Measurements from ENCODE around the gene DNAJC21.
"Not testable (repeated sequence)": the region's sequence is repeated elsewhere in the genome, so short reads cannot be mapped to it uniquely, and the experiment has no call there.

Gene DNAJC21

GRCh38 chr5:34944460-34945047 is 15.2 kb downstream of the DNAJC21 start:
- Histone ChIP-seq H3K4me3 (ENCODE audit: low read length) (no peak overlapping the region), H3K9ac (ENCODE audit: low read depth, low read length) (no peak overlapping the region), H3K9me3 (ENCODE audit: insufficient read depth, low read depth, low read length) (no peaks in the 10 kb centered on the region), H3K27ac (ENCODE audit: low read depth, low read length) (no peak overlapping the region), H3K27me3 (ENCODE audit: insufficient read depth, low read length) (no peaks in the 10 kb centered on the region), H3K4me1 (ENCODE audit: insufficient read depth, low read length) (no peaks in the 10 kb centered on the region), H3K36me3 (ENCODE audit: insufficient read depth, low read length) (peaks cover 95% of the 10 kb centered on the region)
- 94% methylated on average over 9 of the region's 11 CpGs for WGBS

GRCh38 chr5:34957321-34957720 is 28.0 kb downstream of the DNAJC21 start:
- H3K27ac ChIP-seq (ENCODE audit: low read depth, low read length) = no peak overlapping the region
- H3K9me3 ChIP-seq (ENCODE audit: insufficient read depth, low read depth, low read length) = no peaks in the 10 kb centered on the region
- H3K27me3 ChIP-seq (ENCODE audit: insufficient read depth, low read length) = no peaks in the 10 kb centered on the region
- H3K4me3 ChIP-seq (ENCODE audit: low read length) = no peak overlapping the region
- H3K36me3 ChIP-seq (ENCODE audit: insufficient read depth, low read length) = peaks cover 25% of the 10 kb centered on the region
- H3K4me1 ChIP-seq (ENCODE audit: insufficient read depth, low read length) = no peaks in the 10 kb centered on the region
- H3K9ac ChIP-seq (ENCODE audit: low read depth, low read length) = no peak overlapping the region
- WGBS = 71% methylated on average over 1 of the region's 1 CpG

- Histone ChIP-seq H3K4me1 (ENCODE audit: insufficient read depth, low read length) (no peaks in the 10 kb centered on the region), H3K9ac (ENCODE audit: low read depth, low read length) (no peak overlapping the region), H3K27me3 (ENCODE audit: insufficient read depth, low read length) (no peaks in the 10 kb centered on the region), H3K36me3 (ENCODE audit: insufficient read depth, low read length) (peaks cover 21% of the 10 kb centered on the region), H3K27ac (ENCODE audit: low read depth, low read length) (no peak overlapping the region), H3K4me3 (ENCODE audit: low read length) (no peak overlapping the region), H3K9me3 (ENCODE audit: insufficient read depth, low read depth, low read length) (no peaks in the 10 kb centered on the region)
- 64% methylated on average over 4 of the region's 5 CpGs for WGBS
Measured at GRCh38 chr5:34957857-34958690, 28.7 kb downstream of the DNAJC21 start.

- no peaks in the 10 kb centered on the region for H3K27me3 ChIP-seq (ENCODE audit: insufficient read depth, low read length)
- no peak overlapping the region for H3K4me3 ChIP-seq (ENCODE audit: low read length)
- no peak overlapping the region for H3K27ac ChIP-seq (ENCODE audit: low read depth, low read length)
- no peak overlapping the region for H3K9ac ChIP-seq (ENCODE audit: low read depth, low read length)
- no peaks in the 10 kb centered on the region for H3K9me3 ChIP-seq (ENCODE audit: insufficient read depth, low read depth, low read length)
- WGBS = 93% methylated on average over 1 of the region's 1 CpG
- H3K36me3 ChIP-seq (ENCODE audit: insufficient read depth, low read length) = peaks cover 11% of the 10 kb centered on the region
- H3K4me1 ChIP-seq (ENCODE audit: insufficient read depth, low read length) = no peaks in the 10 kb centered on the region
Measured at GRCh38 chr5:34959323-34959722, 30.0 kb downstream of the DNAJC21 start.

- Histone ChIP-seq H3K27ac (ENCODE audit: low read depth, low read length) (no peak overlapping the region), H3K4me3 (ENCODE audit: low read length) (no peak overlapping the region), H3K4me1 (ENCODE audit: insufficient read depth, low read length) (no peaks in the 10 kb centered on the region), H3K9me3 (ENCODE audit: insufficient read depth, low read depth, low read length) (0 out of 2 replicates have a peak, but pooled peaks cover 9% of the 10 kb centered on the region), H3K9ac (ENCODE audit: low read depth, low read length) (no peak overlapping the region), H3K36me3 (ENCODE audit: insufficient read depth, low read length) (no peaks in the 10 kb centered on the region; the same call in 1 of the 2 replicates), H3K27me3 (ENCODE audit: insufficient read depth, low read length) (no peaks in the 10 kb centered on the region)
- 98% methylated on average over 4 of the region's 4 CpGs for WGBS
Measured at GRCh38 chr5:34967540-34967939, 38.2 kb downstream of the DNAJC21 start.

GRCh38 chr5:34968258-34968657 is 38.9 kb downstream of the DNAJC21 start:
- 0 out of 2 replicates have a peak, but pooled peaks cover 9% of the 10 kb centered on the region for H3K9me3 ChIP-seq (ENCODE audit: insufficient read depth, low read depth, low read length)
- no peak overlapping the region for H3K4me3 ChIP-seq (ENCODE audit: low read length)
- no peak overlapping the region for H3K27ac ChIP-seq (ENCODE audit: low read depth, low read length)
- no peaks in the 10 kb centered on the region for H3K27me3 ChIP-seq (ENCODE audit: insufficient read depth, low read length)
- no peak overlapping the region for H3K9ac ChIP-seq (ENCODE audit: low read depth, low read length)
- WGBS = 93% methylated on average over 2 of the region's 2 CpGs
- H3K4me1 ChIP-seq (ENCODE audit: insufficient read depth, low read length) = no peaks in the 10 kb centered on the region
- H3K36me3 ChIP-seq (ENCODE audit: insufficient read depth, low read length) = no peaks in the 10 kb centered on the region; the same call in 1 of the 2 replicates

GRCh38 chr5:34970552-34970951 is 41.2 kb downstream of the DNAJC21 start:
- no peaks in the 10 kb centered on the region for H3K4me1 ChIP-seq (ENCODE audit: insufficient read depth, low read length)
- 0 out of 2 replicates have a peak, but pooled peaks cover 5% of the 10 kb centered on the region for H3K9me3 ChIP-seq (ENCODE audit: insufficient read depth, low read depth, low read length)
- no peaks in the 10 kb centered on the region for H3K27me3 ChIP-seq (ENCODE audit: insufficient read depth, low read length)
- no peak overlapping the region for H3K4me3 ChIP-seq (ENCODE audit: low read length)
- 92% methylated on average over 1 of the region's 1 CpG for WGBS
- H3K27ac ChIP-seq (ENCODE audit: low read depth, low read length) = no peak overlapping the region
- H3K9ac ChIP-seq (ENCODE audit: low read depth, low read length) = no peak overlapping the region
- no peaks in the 10 kb centered on the region; the same call in 1 of the 2 replicates for H3K36me3 ChIP-seq (ENCODE audit: insufficient read depth, low read length)

GRCh38 chr5:34971655-34972054 is 42.3 kb downstream of the DNAJC21 start:
- not testable (repeated sequence) for H3K4me3 ChIP-seq (ENCODE audit: low read length); H3K4me1 ChIP-seq (ENCODE audit: insufficient read depth, low read length); H3K27ac ChIP-seq (ENCODE audit: low read depth, low read length); H3K9me3 ChIP-seq (ENCODE audit: insufficient read depth, low read depth, low read length); H3K27me3 ChIP-seq (ENCODE audit: insufficient read depth, low read length); H3K9ac ChIP-seq (ENCODE audit: low read depth, low read length); H3K36me3 ChIP-seq (ENCODE audit: insufficient read depth, low read length)
- WGBS = 100% methylated on average over 1 of the region's 4 CpGs

GRCh38 chr5:34976347-34976746 is 47.0 kb downstream of the DNAJC21 start:
- WGBS = 85% methylated on average over 5 of the region's 5 CpGs
- no peak overlapping the region for H3K27ac ChIP-seq (ENCODE audit: low read depth, low read length)
- H3K9ac ChIP-seq (ENCODE audit: low read depth, low read length) = no peak overlapping the region
- H3K36me3 ChIP-seq (ENCODE audit: insufficient read depth, low read length) = no peaks in the 10 kb centered on the region
- H3K4me3 ChIP-seq (ENCODE audit: low read length) = no peak overlapping the region
- H3K9me3 ChIP-seq (ENCODE audit: insufficient read depth, low read depth, low read length) = no peaks in the 10 kb centered on the region
- no peaks in the 10 kb centered on the region for H3K4me1 ChIP-seq (ENCODE audit: insufficient read depth, low read length)
- H3K27me3 ChIP-seq (ENCODE audit: insufficient read depth, low read length) = no peaks in the 10 kb centered on the region

- Histone ChIP-seq H3K27ac (ENCODE audit: low read depth, low read length) (no peak overlapping the region), H3K27me3 (ENCODE audit: insufficient read depth, low read length) (no peaks in the 10 kb centered on the region), H3K9ac (ENCODE audit: low read depth, low read length) (no peak overlapping the region), H3K4me1 (ENCODE audit: insufficient read depth, low read length) (no peaks in the 10 kb centered on the region), H3K4me3 (ENCODE audit: low read length) (no peak overlapping the region), H3K36me3 (ENCODE audit: insufficient read depth, low read length) (no peaks in the 10 kb centered on the region), H3K9me3 (ENCODE audit: insufficient read depth, low read depth, low read length) (no peaks in the 10 kb centered on the region)
- 93% methylated on average over 1 of the region's 2 CpGs for WGBS
Measured at GRCh38 chr5:34977934-34978613, 48.7 kb downstream of the DNAJC21 start.

- Histone ChIP-seq H3K27ac (ENCODE audit: low read depth, low read length) (no peak overlapping the region), H3K4me1 (ENCODE audit: insufficient read depth, low read length) (no peaks in the 10 kb centered on the region)
- 86% methylated on average over 4 of the region's 4 CpGs for WGBS
Measured at GRCh38 chr5:34978681-34979080, 49.3 kb downstream of the DNAJC21 start.

More at GRCh38 chr5:34978681-34979080, 49.3 kb downstream of the DNAJC21 start:
- H3K9ac ChIP-seq (ENCODE audit: low read depth, low read length) = no peak overlapping the region
- H3K4me3 ChIP-seq (ENCODE audit: low read length) = no peak overlapping the region
- no peaks in the 10 kb centered on the region for H3K36me3 ChIP-seq (ENCODE audit: insufficient read depth, low read length)
- H3K9me3 ChIP-seq (ENCODE audit: insufficient read depth, low read depth, low read length) = no peaks in the 10 kb centered on the region
- no peaks in the 10 kb centered on the region for H3K27me3 ChIP-seq (ENCODE audit: insufficient read depth, low read length)
